GM12878 (cell line): ENCODE data around the gene HASPIN. TPM values are rescaled to one million over a fixed set of nuclear protein-coding genes. Genes with fewer than 3 reads are reported as not detected.

Experiments
- BCLAF1 ChIP-seq: fragments of 450-650 bp; IDR thresholded peaks from 2 replicates; pipeline ENCODE4 v1.6.1; 2017; ENCODE audit warnings: antibody characterized with exemption, mild to moderate bottlenecking, moderate library complexity
- CEBPB ChIP-seq, 2 experiments: fragments of 150-350 bp in 1 of 2; IDR thresholded peaks; 2 replicates each; pipeline ENCODE4 v1.6.1; 2012 to 2014; ENCODE audit warnings: low read depth in 2 of 2, low read length in 2 of 2, borderline replicate concordance in 1 of 2, inconsistent platforms in 1 of 2
- CHD2 ChIP-seq: IDR thresholded peaks from 2 replicates; pipeline ENCODE4 v1.6.1; 2011; ENCODE audit warnings: low read depth, low read length, improper control_type of control experiment, borderline replicate concordance
- E2F4 ChIP-seq: IDR thresholded peaks from 2 replicates; pipeline ENCODE4 v1.6.1; 2012; ENCODE audit warnings: low read depth, low read length, improper control_type of control experiment
- ETV6 ChIP-seq, 2 experiments: fragments of 450-650 bp in 1 of 2; IDR thresholded peaks in 1 of 2; conservative IDR thresholded peaks in 1 of 2; 2 replicates each; pipeline ENCODE4 v1.6.1; 2014; ENCODE audit warnings: antibody characterized with exemption in 1 of 2, borderline replicate concordance in 1 of 2, low read depth in 1 of 2, mild to moderate bottlenecking in 1 of 2, moderate library complexity in 1 of 2
- FOS ChIP-seq: IDR thresholded peaks from 3 replicates; pipeline ENCODE4 v1.6.1; 2011; ENCODE audit warnings: borderline replicate concordance; ENCODE audit not compliant: insufficient read length; ENCODE audit errors: extremely low read depth
- FOXM1 ChIP-seq: IDR thresholded peaks from 2 replicates; pipeline ENCODE4 v1.6.1; 2012; ENCODE audit warnings: low read depth, mild to moderate bottlenecking, inconsistent platforms, low read length, moderate library complexity
- IKZF1 ChIP-seq: fragments of 450-650 bp; conservative IDR thresholded peaks from 2 replicates; pipeline ENCODE4 v1.6.1; 2017; ENCODE audit warnings: antibody characterized with exemption, mild to moderate bottlenecking
- KDM1A ChIP-seq: fragments of 200-600 bp; sonication (generic); IDR thresholded peaks from 2 replicates; pipeline ENCODE4 v1.6.1; 2016; ENCODE audit warnings: borderline replicate concordance
- MEF2A ChIP-seq: IDR thresholded peaks from 2 replicates; pipeline ENCODE4 v1.6.1; 2011; ENCODE audit warnings: low read depth, mild to moderate bottlenecking, low read length, moderate library complexity; ENCODE audit not compliant: insufficient read depth
- NFYA ChIP-seq: IDR thresholded peaks from 2 replicates; pipeline ENCODE4 v1.6.1; 2011; ENCODE audit warnings: low read depth, mild to moderate bottlenecking, low read length, improper control_type of control experiment, borderline replicate concordance
- PBX3 ChIP-seq: IDR thresholded peaks from 2 replicates; pipeline ENCODE4 v1.6.1; 2011; ENCODE audit warnings: mild to moderate bottlenecking, low read depth, low read length, moderate library complexity; ENCODE audit not compliant: insufficient replicate concordance
- RAD51 ChIP-seq: fragments of 450-650 bp; IDR thresholded peaks from 2 replicates; pipeline ENCODE4 v1.6.1; 2016; ENCODE audit warnings: moderate library complexity, mild to moderate bottlenecking, inconsistent platforms
- RELB ChIP-seq: fragments of 450-650 bp; IDR thresholded peaks from 2 replicates; pipeline ENCODE4 v1.6.1; 2017; ENCODE audit warnings: low read depth, mild to moderate bottlenecking, moderate library complexity
- SKIL ChIP-seq: fragments of 450-650 bp; IDR thresholded peaks from 2 replicates; pipeline ENCODE4 v1.6.1; 2017; ENCODE audit warnings: mild to moderate bottlenecking, low read depth, inconsistent platforms; ENCODE audit not compliant: poor library complexity, severe bottlenecking
- SRF ChIP-seq, 2 experiments: IDR thresholded peaks; 2 replicates each; pipeline ENCODE4 v1.6.1; 2011; ENCODE audit warnings: low read depth in 2 of 2, low read length in 2 of 2, mild to moderate bottlenecking in 1 of 2, moderate library complexity in 1 of 2
- TAF1 ChIP-seq: IDR thresholded peaks from 2 replicates; pipeline ENCODE4 v1.6.1; 2011; ENCODE audit warnings: mild to moderate bottlenecking, low read depth, low read length, borderline replicate concordance
- TARDBP ChIP-seq: IDR thresholded peaks from 2 replicates; pipeline ENCODE4 v1.6.1; 2016; ENCODE audit warnings: borderline replicate concordance
- TCF12 ChIP-seq: IDR thresholded peaks from 2 replicates; pipeline ENCODE4 v1.6.1; 2011; ENCODE audit warnings: low read depth, mild to moderate bottlenecking, low read length
- polyA plus RNA-seq, 11 experiments: library from polyadenylated mRNA; depleted of rRNA in 4 of 11; unstranded in 6 of 11; stranded (reverse) in 5 of 11; fragments of >200 nt; fragmentation: Nextera tagmentation in 4 of 11; fragmentation: Illumina TruSeq in 1 of 11; extraction: Ambion mirVana in 4 of 11; extraction: Trizol in 1 of 11; gene quantifications; 1 replicate in 1 of 11; 2 replicates in 10 of 11; pipeline versions ENCODE4 v1.2.1 to v1.2.3, GENCODE V29; 2011 to 2016; ENCODE audit warnings: inconsistent platforms in 2 of 11, missing spikeins in 2 of 11, low read depth in 1 of 11
- total RNA-seq, 4 experiments: library from RNA; depleted of rRNA in 3 of 4; stranded (reverse); fragments of >200 nt in 3 of 4; fragmentation: Illumina TruSeq in 1 of 4; extraction: Trizol in 1 of 4; gene quantifications; 2 replicates each; pipeline versions ENCODE4 v1.2.1 to v1.2.3, GENCODE V29; 2013 to 2021

Gene HASPIN
- total and polyA plus RNA-seq, 10 of the 15 experiments (the other 5 are each of a cell fraction or from before 2014, with no cell fraction given), result 0.80 to 18.0 (median 10.1) TPM

- TF ChIP-seq BCLAF1 (no peak), RAD51 (no peak), FOS (no peak), CHD2 (peak; percentile 100), TARDBP (no peak), SKIL (no peak), CEBPB (IDR thresholded peaks at IDR 0.05; ENCODE audit: borderline replicate concordance in 1 of 2, low read depth in 2 of 2, low read length in 2 of 2) (no peak), KDM1A (no peak), IKZF1 (peak; percentile 96), FOXM1 (peak; percentile 67; the same call in 1 of the 2 replicates), RELB (peak; percentile 97), MEF2A (no peak), E2F4 (peak; percentile 99), PBX3 (no peak), TCF12 (peak; percentile 38; the same call in 1 of the 2 replicates), SRF (IDR thresholded peaks at IDR 0.05; ENCODE audit: low read depth in 2 of 2, low read length in 2 of 2) (0 out of 4 replicates have a peak, but pooled peaks of 1 of the 2 experiments have one; percentile 20), ETV6 (conservative IDR thresholded peaks at IDR 0.05 in 1 of 2, IDR thresholded peaks at IDR 0.05 in 1 of 2; ENCODE audit: borderline replicate concordance in 1 of 2, low read depth in 1 of 2) (no peak; a peak in 1 of 4 replicates), TAF1 (peak; percentile 68; the same call in 1 of the 2 replicates), NFYA (no peak)
These were observed at the start of gene HASPIN (continued) for GRCh38 chr17:3723556-3724377.
